GM21381 (cell line): ENCODE results near the gene CNDP2.
A peak's percentile ranks its signal among the peaks of the same experiment; 100 is the strongest.

Experiments
- ATAC-seq: cut with Tn5 transposase; IDR thresholded peaks from one replicate; pipeline ENCODE4 v1.9.1; 2021; ENCODE audit warnings: mild to moderate bottlenecking, moderate library complexity; ENCODE audit not compliant: unreplicated experiment

CNDP2 gene

GRCh38 chr18:74495581-74496507 is at the start of gene CNDP2:
Gene CNDP2 (plus strand): TSS chr18:74496363. CDS start chr18:74499974, 3,611 bp downstream.
- ATAC-seq: peak; percentile 75

GRCh38 chr18:74446631-74447403 is 49.3 kb upstream of the CNDP2 start:
- ATAC-seq: no peak

GRCh38 chr18:74447404-74448152 is 48.6 kb upstream of the CNDP2 start:
- ATAC-seq: no peak

- ATAC-seq: no peak
Measured at GRCh38 chr18:74450626-74451025, 45.5 kb upstream of the CNDP2 start.

GRCh38 chr18:74451148-74451547 is 45.0 kb upstream of the CNDP2 start:
- ATAC-seq: no peak

- ATAC-seq: no peak
Measured at GRCh38 chr18:74453016-74453566, 43.1 kb upstream of the CNDP2 start.

GRCh38 chr18:74453642-74454198 is 42.4 kb upstream of the CNDP2 start:
- no peak for ATAC-seq

- no peak for ATAC-seq
Measured at GRCh38 chr18:74454279-74454751, 41.8 kb upstream of the CNDP2 start.

- ATAC-seq: no peak
Measured at GRCh38 chr18:74455386-74455785, 40.8 kb upstream of the CNDP2 start.

GRCh38 chr18:74456017-74456348 is 40.2 kb upstream of the CNDP2 start:
- no peak for ATAC-seq

GRCh38 chr18:74456349-74457042 is 39.7 kb upstream of the CNDP2 start:
- ATAC-seq: no peak

GRCh38 chr18:74457043-74457724 is 39.0 kb upstream of the CNDP2 start, which contains the start of gene DIPK1C:
Gene DIPK1C (minus strand): TSS chr18:74457308. CDS start chr18:74457259, 49 bp downstream.
- ATAC-seq: no peak

- ATAC-seq: no peak
Measured at GRCh38 chr18:74457725-74458421, 38.3 kb upstream of the CNDP2 start.

GRCh38 chr18:74459889-74460288 is 36.3 kb upstream of the CNDP2 start:
- no peak for ATAC-seq

GRCh38 chr18:74460825-74461224 is 35.3 kb upstream of the CNDP2 start:
- ATAC-seq: no peak

GRCh38 chr18:74463254-74463653 is 32.9 kb upstream of the CNDP2 start:
- no peak for ATAC-seq

GRCh38 chr18:74463983-74464382 is 32.2 kb upstream of the CNDP2 start:
- no peak for ATAC-seq

- no peak for ATAC-seq
Measured at GRCh38 chr18:74465775-74466174, 30.4 kb upstream of the CNDP2 start.
